Sigmoid colon (tissue), 4 donors: ENCODE results near the gene HPRT1.

Experiments used
- POLR2A ChIP-seq, 2 donors: fragments of 450-650 bp; IDR thresholded peaks; one replicate each; pipeline ENCODE4 v1.6.1; 2016; ENCODE audit warnings: antibody characterized with exemption in 2 of 2, mild to moderate bottlenecking in 2 of 2, moderate library complexity in 2 of 2
- POLR2AphosphoS5 ChIP-seq, 4 donors: sonication (generic); formaldehyde crosslinking; IDR thresholded peaks; one replicate each; pipeline ENCODE4 v1.6.1; 2017; ENCODE audit warnings: antibody characterized with exemption in 4 of 4
- TF ChIP-seq, protein P1 (sequence below), 4 experiments: fragments of 450-650 bp in 3 of 4; fragments of 200-600 bp in 1 of 4; IDR thresholded peaks; one replicate each; pipeline ENCODE4 v1.5.1; 2016 to 2019; ENCODE audit warnings: antibody characterized with exemption in 4 of 4, mild to moderate bottlenecking in 3 of 4, moderate library complexity in 2 of 4

- no peak for TF ChIP-seq POLR2AphosphoS5 (IDR thresholded peaks at IDR 0.05)
- TF ChIP-seq, protein P1, sequence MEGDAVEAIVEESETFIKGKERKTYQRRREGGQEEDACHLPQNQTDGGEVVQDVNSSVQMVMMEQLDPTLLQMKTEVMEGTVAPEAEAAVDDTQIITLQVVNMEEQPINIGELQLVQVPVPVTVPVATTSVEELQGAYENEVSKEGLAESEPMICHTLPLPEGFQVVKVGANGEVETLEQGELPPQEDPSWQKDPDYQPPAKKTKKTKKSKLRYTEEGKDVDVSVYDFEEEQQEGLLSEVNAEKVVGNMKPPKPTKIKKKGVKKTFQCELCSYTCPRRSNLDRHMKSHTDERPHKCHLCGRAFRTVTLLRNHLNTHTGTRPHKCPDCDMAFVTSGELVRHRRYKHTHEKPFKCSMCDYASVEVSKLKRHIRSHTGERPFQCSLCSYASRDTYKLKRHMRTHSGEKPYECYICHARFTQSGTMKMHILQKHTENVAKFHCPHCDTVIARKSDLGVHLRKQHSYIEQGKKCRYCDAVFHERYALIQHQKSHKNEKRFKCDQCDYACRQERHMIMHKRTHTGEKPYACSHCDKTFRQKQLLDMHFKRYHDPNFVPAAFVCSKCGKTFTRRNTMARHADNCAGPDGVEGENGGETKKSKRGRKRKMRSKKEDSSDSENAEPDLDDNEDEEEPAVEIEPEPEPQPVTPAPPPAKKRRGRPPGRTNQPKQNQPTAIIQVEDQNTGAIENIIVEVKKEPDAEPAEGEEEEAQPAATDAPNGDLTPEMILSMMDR (IDR thresholded peaks at IDR 0.05), result no peak
- TF ChIP-seq POLR2A (IDR thresholded peaks at IDR 0.05), result no peak
Measured at GRCh38 chrX:134454506-134454905, 5.5 kb upstream of the HPRT1 start.
